ENCODE results near the gene CBARP. TPM values are rescaled to one million over a fixed set of nuclear protein-coding genes. Genes with fewer than 3 reads are reported as not detected.
A peak's percentile ranks its signal among the peaks of the same experiment; 100 is the strongest.

The CBARP gene
- total and polyA plus RNA-seq, 2 of the 13 experiments (the other 11 are each of a cell fraction or from before 2014, with no cell fraction given), result 1.2 to 1.4 TPM

- TF ChIP-seq ZNF574 (CRISPR knock-in tag; IDR thresholded peaks at IDR 0.05) (no peak), SRSF9 (IDR thresholded peaks at IDR 0.05; ENCODE audit: borderline replicate concordance, insufficient read depth, low read depth, low read length, poor library complexity, severe bottlenecking) (no peak), ZNF350 (CRISPR knock-in tag; IDR thresholded peaks at IDR 0.05; ENCODE audit: borderline replicate concordance, low read depth) (no peak; the same call in 1 of the 2 replicates), REL (CRISPR knock-in tag; conservative IDR thresholded peaks at IDR 0.05) (no peak; the same call in 1 of the 2 replicates), CENPX (CRISPR knock-in tag; IDR thresholded peaks at IDR 0.05) (no peak), ZNF230 (CRISPR knock-in tag; IDR thresholded peaks at IDR 0.05) (no peak), POGK (CRISPR knock-in tag; conservative IDR thresholded peaks at IDR 0.05) (no peak), EZH2 (conservative IDR thresholded peaks at IDR 0.05; ENCODE audit: low read depth, low read length) (no peak), ZNF788 (CRISPR knock-in tag; IDR thresholded peaks at IDR 0.05; ENCODE audit: borderline replicate concordance) (no peak), JARID2 (CRISPR knock-in tag; IDR thresholded peaks at IDR 0.05; ENCODE audit: insufficient replicate concordance) (peak; percentile 32), SNAPC5 (CRISPR knock-in tag; IDR thresholded peaks at IDR 0.05; ENCODE audit: borderline replicate concordance) (no peak), SMYD3 (CRISPR knock-in tag; IDR thresholded peaks at IDR 0.05) (no peak), MYC (CRISPR knock-in tag; IDR thresholded peaks at IDR 0.05; ENCODE audit: borderline replicate concordance) (no peak), RARG (CRISPR knock-in tag; IDR thresholded peaks at IDR 0.05; ENCODE audit: low read depth) (no peak), CENPT (CRISPR knock-in tag; IDR thresholded peaks at IDR 0.05; ENCODE audit: low read depth) (no peak), ZBTB21 (CRISPR knock-in tag; IDR thresholded peaks at IDR 0.05) (no peak), ZNF501 (CRISPR knock-in tag; IDR thresholded peaks at IDR 0.05) (no peak), CEBPZ (IDR thresholded peaks at IDR 0.05; ENCODE audit: low read length) (no peak), CREM (IDR thresholded peaks at IDR 0.05) (no peak), CREM (CRISPR knock-in tag; IDR thresholded peaks at IDR 0.05) (no peak), ZNF768 (CRISPR knock-in tag; IDR thresholded peaks at IDR 0.05) (no peak)
Observed at GRCh38 chr19:1243768-1244692, 6.2 kb upstream of the CBARP start (continued).
